Measurements from ENCODE around the gene TRIM47. TPM values are rescaled to one million over a fixed set of nuclear protein-coding genes. Genes with fewer than 3 reads are reported as not detected.

Gene TRIM47
- total RNA-seq, 1 donor from 2014 or later = 21.0 TPM

DNA sequence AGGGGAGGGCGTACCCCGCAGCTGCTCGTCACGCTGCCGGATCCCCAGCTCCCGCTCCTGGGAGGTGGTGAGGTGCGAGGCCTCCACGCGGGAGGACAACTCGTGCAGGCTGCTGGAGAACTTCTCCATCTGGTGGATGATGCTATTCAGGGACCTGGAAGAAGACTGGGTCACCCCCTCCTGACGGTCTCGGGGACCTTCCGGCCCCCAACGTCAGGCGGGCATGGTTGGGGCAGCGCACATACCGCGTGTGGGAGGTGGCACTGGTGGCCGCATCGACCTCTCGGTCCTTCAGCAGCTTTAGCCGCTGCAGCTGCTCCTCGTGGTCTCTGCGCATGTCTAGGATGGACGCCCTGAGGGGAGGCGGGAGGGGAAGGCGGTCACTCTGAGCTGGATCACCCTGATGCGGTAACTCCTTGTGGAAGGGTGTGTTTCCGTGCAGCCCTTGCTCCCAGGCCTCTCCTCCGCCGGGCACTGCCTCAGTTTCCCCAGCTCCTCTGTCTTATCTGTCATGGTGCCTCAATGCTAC is 39.6 kb upstream of the TRIM47 start:
- peaks cover 13% of the 10 kb centered on the region for H3K36me3 ChIP-seq
- ATAC-seq (no peak), DNase-seq (no peak)
- no peaks in the 10 kb centered on the region for H3K4me1 ChIP-seq
- H3K4me3 ChIP-seq = no peak overlapping the region
- intact Hi-C loops (cut with DNase I) = no loop called here
- no peaks in the 10 kb centered on the region for H3K9me3 ChIP-seq
- no peaks in the 10 kb centered on the region for H3K27me3 ChIP-seq (ENCODE audit: low read depth)
- no peak overlapping the region for H3K27ac ChIP-seq
- TF ChIP-seq, protein P1, sequence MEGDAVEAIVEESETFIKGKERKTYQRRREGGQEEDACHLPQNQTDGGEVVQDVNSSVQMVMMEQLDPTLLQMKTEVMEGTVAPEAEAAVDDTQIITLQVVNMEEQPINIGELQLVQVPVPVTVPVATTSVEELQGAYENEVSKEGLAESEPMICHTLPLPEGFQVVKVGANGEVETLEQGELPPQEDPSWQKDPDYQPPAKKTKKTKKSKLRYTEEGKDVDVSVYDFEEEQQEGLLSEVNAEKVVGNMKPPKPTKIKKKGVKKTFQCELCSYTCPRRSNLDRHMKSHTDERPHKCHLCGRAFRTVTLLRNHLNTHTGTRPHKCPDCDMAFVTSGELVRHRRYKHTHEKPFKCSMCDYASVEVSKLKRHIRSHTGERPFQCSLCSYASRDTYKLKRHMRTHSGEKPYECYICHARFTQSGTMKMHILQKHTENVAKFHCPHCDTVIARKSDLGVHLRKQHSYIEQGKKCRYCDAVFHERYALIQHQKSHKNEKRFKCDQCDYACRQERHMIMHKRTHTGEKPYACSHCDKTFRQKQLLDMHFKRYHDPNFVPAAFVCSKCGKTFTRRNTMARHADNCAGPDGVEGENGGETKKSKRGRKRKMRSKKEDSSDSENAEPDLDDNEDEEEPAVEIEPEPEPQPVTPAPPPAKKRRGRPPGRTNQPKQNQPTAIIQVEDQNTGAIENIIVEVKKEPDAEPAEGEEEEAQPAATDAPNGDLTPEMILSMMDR (IDR thresholded peaks at IDR 0.05) = no peak

DNA sequence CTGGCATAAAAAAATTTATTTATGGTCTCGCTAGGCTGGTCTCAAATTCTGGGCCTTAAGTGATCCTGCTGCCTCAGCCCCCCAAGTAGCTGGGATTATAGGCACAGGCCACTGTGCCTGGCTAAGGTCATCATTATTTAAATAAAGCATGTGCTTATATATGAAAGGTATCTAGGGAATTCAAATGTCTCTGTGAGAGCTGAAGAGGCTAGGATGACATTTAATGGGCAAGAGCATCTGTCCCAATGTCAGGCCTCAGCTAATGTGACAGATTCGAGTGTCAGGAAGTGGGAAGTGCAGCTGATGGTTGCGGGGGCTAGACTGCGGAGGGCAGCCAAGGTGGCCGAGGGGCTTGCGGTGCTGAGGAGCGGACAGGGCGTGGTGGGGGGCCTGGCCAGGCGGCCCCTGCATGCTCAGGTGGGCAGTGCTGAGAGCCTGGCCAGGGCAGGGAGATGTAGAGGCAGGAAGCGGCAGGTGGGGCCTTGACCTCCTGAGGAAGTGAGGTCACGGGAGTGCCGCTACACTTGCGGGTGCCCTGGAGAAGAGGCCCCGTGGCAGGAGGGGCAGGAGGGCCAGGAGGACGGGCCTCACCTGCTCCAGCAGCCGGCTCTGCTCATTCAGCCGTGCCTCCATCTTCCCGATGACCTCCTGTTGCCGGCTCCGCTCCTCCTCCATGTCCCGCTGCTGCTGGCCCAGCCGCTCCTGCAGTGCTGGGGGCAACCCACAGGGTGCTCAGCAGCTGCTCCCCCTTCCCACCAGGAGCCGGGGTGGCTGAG is 38.9 kb upstream of the TRIM47 start:
- ATAC-seq (no peak), DNase-seq (no peak)
- intact Hi-C loops (cut with DNase I) = no loop called here
- H3K27ac ChIP-seq = no peak overlapping the region
- peaks cover 8% of the 10 kb centered on the region for H3K36me3 ChIP-seq
- H3K4me3 ChIP-seq = no peak overlapping the region
- no peaks in the 10 kb centered on the region for H3K27me3 ChIP-seq (ENCODE audit: low read depth)
- TF ChIP-seq, protein P1 (IDR thresholded peaks at IDR 0.05) = no peak
- no peaks in the 10 kb centered on the region for H3K4me1 ChIP-seq
- H3K9me3 ChIP-seq = no peaks in the 10 kb centered on the region

DNA sequence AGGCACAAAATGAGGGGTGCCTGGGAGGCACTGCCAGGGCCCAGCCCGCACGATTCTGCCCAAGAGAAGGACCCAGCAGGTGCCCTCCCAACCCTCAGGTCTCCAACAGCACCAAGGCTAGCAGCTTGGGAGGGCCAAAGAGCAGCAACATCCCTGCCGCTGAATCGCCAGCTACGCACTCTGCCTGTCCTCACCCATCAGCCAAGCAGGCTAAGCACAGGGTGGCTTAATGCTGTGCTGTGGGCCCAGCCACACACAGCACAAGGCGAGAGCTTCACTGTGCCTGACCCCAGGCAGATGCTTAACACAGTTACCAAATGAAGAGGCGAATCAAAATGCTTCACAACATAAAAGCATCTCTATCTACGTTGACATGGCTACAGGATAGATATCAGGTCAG is 36.9 kb upstream of the TRIM47 start:
- ATAC-seq = no peak
- H3K27ac ChIP-seq = no peak overlapping the region
- DNase-seq = no peak
- H3K9me3 ChIP-seq = no peaks in the 10 kb centered on the region
- no peaks in the 10 kb centered on the region for H3K27me3 ChIP-seq (ENCODE audit: low read depth)
- H3K36me3 ChIP-seq = peaks cover 8% of the 10 kb centered on the region
- intact Hi-C loops (cut with DNase I) = no loop called here
- no peak overlapping the region for H3K4me3 ChIP-seq
- TF ChIP-seq, protein P1 (IDR thresholded peaks at IDR 0.05) = no peak
- peaks cover 7% of the 10 kb centered on the region for H3K4me1 ChIP-seq

DNA sequence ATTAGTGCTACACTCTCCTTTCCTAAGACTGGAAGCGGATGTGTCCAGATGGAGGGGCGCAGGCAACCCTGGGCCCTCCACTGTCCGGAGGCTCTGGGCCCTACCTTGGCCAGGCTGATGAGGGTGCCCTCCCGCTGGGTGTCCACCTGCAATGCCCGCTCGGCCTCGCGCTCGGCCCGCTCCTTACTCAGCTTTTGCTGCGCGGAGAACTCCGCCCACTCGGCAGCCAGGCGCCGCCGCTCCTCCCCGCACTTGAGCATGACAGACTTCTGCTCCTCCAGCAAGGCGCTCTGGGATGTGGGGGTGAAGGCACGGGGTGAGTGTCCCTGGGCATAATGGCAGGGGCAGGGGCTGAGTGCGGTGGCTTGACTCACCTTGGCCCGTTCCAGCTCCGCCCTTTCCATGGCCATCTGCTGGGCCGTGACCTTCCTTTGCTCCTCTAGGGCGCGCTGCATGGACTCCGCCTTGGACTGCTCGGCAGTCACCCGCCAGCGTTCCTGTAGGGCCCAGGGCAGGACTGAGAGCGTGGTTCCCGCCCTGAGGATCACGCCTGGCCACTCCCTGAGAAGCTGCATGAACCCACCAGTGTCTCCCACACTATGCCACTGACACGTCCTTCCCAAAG is 36.4 kb upstream of the TRIM47 start:
- no peak for DNase-seq
- H3K9me3 ChIP-seq = no peaks in the 10 kb centered on the region
- peaks cover 8% of the 10 kb centered on the region for H3K36me3 ChIP-seq
- no peak overlapping the region for H3K4me3 ChIP-seq
- no peak for ATAC-seq
- intact Hi-C loops (cut with DNase I) = no loop called here
- no peaks in the 10 kb centered on the region for H3K27me3 ChIP-seq (ENCODE audit: low read depth)
- H3K27ac ChIP-seq = no peak overlapping the region
- TF ChIP-seq, protein P1 (IDR thresholded peaks at IDR 0.05) = no peak
- peaks cover 12% of the 10 kb centered on the region for H3K4me1 ChIP-seq

DNA sequence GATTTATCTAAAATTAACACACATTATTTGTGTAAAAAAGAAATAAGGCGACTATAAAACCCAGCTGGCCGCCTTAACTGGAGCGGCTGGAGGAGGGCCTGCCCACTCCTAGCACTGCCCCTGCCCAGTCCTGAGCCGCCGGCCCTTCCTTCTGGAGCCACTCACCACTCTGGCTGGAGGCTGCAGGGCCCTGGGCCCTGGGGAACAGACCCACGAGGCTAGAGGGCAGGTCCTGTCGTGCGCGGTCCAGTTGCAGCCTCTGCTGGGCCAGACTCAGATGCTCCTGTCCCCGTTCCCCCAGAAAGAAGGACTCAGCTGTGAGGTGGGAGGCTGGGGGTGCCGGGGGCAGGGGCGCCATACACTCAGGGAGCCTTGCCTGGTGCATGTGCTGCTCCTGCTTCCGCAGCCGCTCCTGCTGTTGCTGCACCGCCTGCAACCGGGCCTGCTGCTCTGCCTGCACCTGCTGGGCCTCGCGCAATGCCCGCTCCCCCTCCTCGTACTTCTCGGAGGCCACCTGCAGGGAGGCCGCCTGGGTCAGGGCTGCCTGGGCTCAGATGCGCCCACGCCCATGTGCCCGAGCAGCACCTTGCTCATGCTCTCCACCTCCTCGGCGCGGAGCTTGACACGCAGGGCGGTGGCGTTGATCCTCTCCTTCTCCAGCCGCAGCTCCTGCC is 35.3 kb upstream of the TRIM47 start:
- H3K4me3 ChIP-seq = no peak overlapping the region
- peaks cover 8% of the 10 kb centered on the region for H3K36me3 ChIP-seq
- TF ChIP-seq, protein P1 (IDR thresholded peaks at IDR 0.05) = no peak

More for the DNA sequence above, 35.3 kb upstream of the TRIM47 start:
- Histone ChIP-seq H3K4me1 (peaks cover 22% of the 10 kb centered on the region), H3K27me3 (ENCODE audit: low read depth) (no peaks in the 10 kb centered on the region), H3K9me3 (no peaks in the 10 kb centered on the region), H3K27ac (no peak overlapping the region)
- intact Hi-C loops (cut with DNase I) = no loop called here
- DNase-seq (no peak), ATAC-seq (no peak)

All from lower lobe of right lung (tissue), 2 donors.